Parathyroid adenoma (tissue), 2 donors: ENCODE measurements around the gene GSE1.

ENCODE experiments used
- H2AFZ ChIP-seq: fragments of 300-600 bp; sonication (generic); one replicate; pipeline ENCODE4 v1.7.0; 2017; ENCODE audit warnings: antibody characterized with exemption, mild to moderate bottlenecking
- H3K27ac ChIP-seq: fragments of 300-600 bp; sonication (generic); one replicate; pipeline ENCODE4 v1.7.0; 2017
- H3K27me3 ChIP-seq: fragments of 300-600 bp; sonication (generic); one replicate; pipeline ENCODE4 v1.7.0; 2017; ENCODE audit warnings: low read length; ENCODE audit not compliant: control insufficient read depth, insufficient read depth
- H3K36me3 ChIP-seq: fragments of 300-600 bp; sonication (generic); one replicate; pipeline ENCODE4 v1.7.0; 2017; ENCODE audit warnings: low read length; ENCODE audit not compliant: control insufficient read depth, insufficient read depth
- H3K4me1 ChIP-seq: fragments of 300-600 bp; sonication (generic); one replicate; pipeline ENCODE4 v1.7.0; 2017; ENCODE audit warnings: control low read depth
- H3K4me2 ChIP-seq: fragments of 300-600 bp; sonication (generic); one replicate; pipeline ENCODE4 v1.7.0; 2017; ENCODE audit warnings: low read length
- H3K4me3 ChIP-seq: fragments of 300-600 bp; sonication (generic); one replicate; pipeline ENCODE4 v1.7.0; 2017; ENCODE audit warnings: low read depth, low read length
- H3K79me2 ChIP-seq: fragments of 300-600 bp; sonication (generic); one replicate; pipeline ENCODE4 v1.7.0; 2017; ENCODE audit warnings: control low read depth
- H3K9ac ChIP-seq: fragments of 300-600 bp; sonication (generic); one replicate; pipeline ENCODE4 v1.7.0; 2017; ENCODE audit warnings: mild to moderate bottlenecking
- H3K9me3 ChIP-seq: fragments of 300-600 bp; sonication (generic); one replicate; pipeline ENCODE4 v1.7.0; 2017; ENCODE audit warnings: low read length; ENCODE audit not compliant: control insufficient read depth
- CTCF ChIP-seq: fragments of 300-600 bp; sonication (generic); IDR thresholded peaks from one replicate; pipeline ENCODE4 v1.7.0; 2017; ENCODE audit warnings: antibody characterized with exemption, mild to moderate bottlenecking
- donor health status: primary hyperparathyroidism.

GSE1 gene

GRCh38 chr16:85722128-85722893, 109.2 kb downstream of the GSE1 start:
- no peak overlapping the region for H3K4me2 ChIP-seq
- H3K4me1 ChIP-seq: peaks cover 3% of the 10 kb centered on the region
- no peaks in the 10 kb centered on the region for H3K27me3 ChIP-seq
- no peak overlapping the region for H3K4me3 ChIP-seq
- no peak overlapping the region for H3K9ac ChIP-seq
- no peak for TF ChIP-seq CTCF
- H3K27ac ChIP-seq: no peak overlapping the region
- peaks cover 5% of the 10 kb centered on the region for H3K79me2 ChIP-seq
- H2AFZ ChIP-seq: no peak overlapping the region
- H3K36me3 ChIP-seq: no peaks in the 10 kb centered on the region
- no peaks in the 10 kb centered on the region for H3K9me3 ChIP-seq

DNA sequence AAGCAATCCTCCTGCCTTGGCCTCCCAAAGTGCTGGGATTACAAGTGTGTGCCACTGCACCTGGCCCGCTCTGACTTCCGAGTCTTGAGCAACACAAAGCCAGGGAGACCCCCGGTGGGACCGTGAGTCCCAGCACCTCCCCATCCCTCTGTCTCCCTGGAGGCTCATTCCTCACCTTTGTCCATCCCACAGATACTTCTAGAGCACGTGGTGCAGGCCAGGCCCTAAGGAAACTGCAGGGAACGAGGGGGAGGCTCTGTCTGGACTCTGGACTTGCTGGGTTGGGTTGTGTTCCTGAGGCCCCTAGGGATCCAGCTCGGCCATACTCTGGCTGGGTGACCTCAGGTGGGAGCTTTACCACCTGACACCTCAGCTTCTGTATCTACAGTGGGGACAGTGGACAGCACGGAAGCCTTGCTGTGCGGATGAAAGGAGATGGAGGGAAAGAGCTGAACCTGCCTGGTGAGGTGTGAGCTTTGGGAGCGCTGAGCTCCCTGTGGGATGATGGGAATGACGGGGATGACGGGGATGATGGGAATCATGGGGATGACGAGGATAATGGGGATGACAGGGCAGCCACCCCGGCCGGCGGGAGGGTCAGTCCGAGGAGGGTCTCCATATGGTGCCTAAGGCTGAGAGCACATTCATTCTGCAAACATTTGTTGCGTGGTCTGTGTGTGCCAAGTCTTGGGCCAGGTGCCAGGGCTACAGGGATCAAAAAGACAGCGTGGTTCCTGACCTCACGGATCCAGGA, 111.2 kb downstream of the GSE1 start:
- no peaks in the 10 kb centered on the region for H3K36me3 ChIP-seq
- H3K4me2 ChIP-seq: no peak overlapping the region
- H3K9ac ChIP-seq: no peak overlapping the region
- no peak for TF ChIP-seq CTCF
- no peak overlapping the region for H3K4me3 ChIP-seq
- H3K79me2 ChIP-seq: peaks cover 8% of the 10 kb centered on the region
- H3K27ac ChIP-seq: no peak overlapping the region
- H3K9me3 ChIP-seq: no peaks in the 10 kb centered on the region
- no peaks in the 10 kb centered on the region for H3K27me3 ChIP-seq
- no peak overlapping the region for H2AFZ ChIP-seq
- H3K4me1 ChIP-seq: no peaks in the 10 kb centered on the region

DNA sequence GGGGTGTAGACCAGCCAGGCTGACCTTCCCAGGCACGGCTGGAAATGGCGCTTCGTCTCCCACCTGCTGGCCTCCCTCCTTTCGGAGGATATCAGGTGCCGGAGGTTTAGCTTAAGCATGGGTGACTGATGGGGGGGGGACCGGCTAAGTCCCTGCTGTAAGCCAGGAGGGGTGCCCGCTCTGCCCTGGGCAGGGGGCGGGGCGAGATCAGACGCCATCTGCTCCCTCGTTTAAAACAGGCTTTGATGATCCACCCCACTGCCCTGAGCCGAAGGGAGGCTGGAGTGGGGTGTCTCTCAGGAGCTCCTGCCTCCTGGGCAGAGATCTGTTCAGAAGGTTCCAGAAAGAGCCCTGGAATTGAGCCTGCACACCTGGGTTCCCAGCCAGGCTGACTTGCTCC, 111.8 kb downstream of the GSE1 start:
- no peak overlapping the region for H3K27ac ChIP-seq
- H3K4me3 ChIP-seq: no peak overlapping the region
- no peaks in the 10 kb centered on the region for H3K4me1 ChIP-seq
- H3K36me3 ChIP-seq: no peaks in the 10 kb centered on the region
- TF ChIP-seq CTCF: no peak
- H3K79me2 ChIP-seq: peaks cover 4% of the 10 kb centered on the region
- no peak overlapping the region for H2AFZ ChIP-seq
- H3K9ac ChIP-seq: no peak overlapping the region
- H3K4me2 ChIP-seq: no peak overlapping the region
- no peaks in the 10 kb centered on the region for H3K27me3 ChIP-seq
- H3K9me3 ChIP-seq: no peaks in the 10 kb centered on the region
